HPDE6-E6E7 (cell line): Measurements from ENCODE around the gene CNTFR.

ENCODE experiments used
- DNase-seq: peaks from one replicate; pipeline ENCODE4 v3.0.0; 2011; ENCODE audit warnings: missing footprints; ENCODE audit errors: extremely low spot score

CNTFR gene

GRCh38 chr9:34620061-34620994 lies 30.8 kb upstream of the CNTFR start, which contains the start of gene DCTN3:
DCTN3 (minus strand) TSS chr9:34620495; CDS start chr9:34620464, 31 bp downstream.
- peak; percentile 96 for DNase-seq

- no peak for DNase-seq
Measured at GRCh38 chr9:34615132-34615531, 25.6 kb upstream of the CNTFR start.

GRCh38 chr9:34612788-34613390 lies 23.4 kb upstream of the CNTFR start:
- peak; percentile 83 for DNase-seq

- DNase-seq: peak; percentile 81
Measured at GRCh38 chr9:34611811-34612787, 22.6 kb upstream of the CNTFR start, which contains the start of gene RPP25L. RPP25L (minus strand) TSS chr9:34612097; CDS start chr9:34611296, 801 bp downstream.

- no peak for DNase-seq
Measured at GRCh38 chr9:34611251-34611810, 21.8 kb upstream of the CNTFR start.

GRCh38 chr9:34610434-34611206 lies 21.1 kb upstream of the CNTFR start:
- DNase-seq: no peak

- DNase-seq: no peak
Measured at GRCh38 chr9:34607331-34607730, 17.8 kb upstream of the CNTFR start.

- DNase-seq: no peak
Measured at GRCh38 chr9:34606905-34607304, 17.4 kb upstream of the CNTFR start.

- no peak for DNase-seq
Measured at GRCh38 chr9:34606190-34606589, 16.7 kb upstream of the CNTFR start.

- DNase-seq: peak; percentile 76
Measured at GRCh38 chr9:34603610-34604231, 14.2 kb upstream of the CNTFR start.

GRCh38 chr9:34601937-34602573 lies 12.5 kb upstream of the CNTFR start:
- no peak for DNase-seq

- DNase-seq: peak; percentile 74
Measured at GRCh38 chr9:34600908-34601307, 11.4 kb upstream of the CNTFR start.

- no peak for DNase-seq
Measured at GRCh38 chr9:34599546-34599945, 10.0 kb upstream of the CNTFR start.

GRCh38 chr9:34594177-34594576 lies 4.7 kb upstream of the CNTFR start:
- DNase-seq: no peak

- DNase-seq: no peak
Measured at GRCh38 chr9:34592895-34593601, 3.5 kb upstream of the CNTFR start.

- no peak for DNase-seq
Measured at GRCh38 chr9:34591917-34592866, 2.7 kb upstream of the CNTFR start.

- peak; percentile 79 for DNase-seq
Measured at GRCh38 chr9:34591248-34591916, 1.9 kb upstream of the CNTFR start.
